Measurements from ENCODE around the gene AK2.
"Not testable (repeated sequence)": the region's sequence is repeated elsewhere in the genome, so short reads cannot be mapped to it uniquely, and the experiment has no call there.

The AK2 gene

DNA sequence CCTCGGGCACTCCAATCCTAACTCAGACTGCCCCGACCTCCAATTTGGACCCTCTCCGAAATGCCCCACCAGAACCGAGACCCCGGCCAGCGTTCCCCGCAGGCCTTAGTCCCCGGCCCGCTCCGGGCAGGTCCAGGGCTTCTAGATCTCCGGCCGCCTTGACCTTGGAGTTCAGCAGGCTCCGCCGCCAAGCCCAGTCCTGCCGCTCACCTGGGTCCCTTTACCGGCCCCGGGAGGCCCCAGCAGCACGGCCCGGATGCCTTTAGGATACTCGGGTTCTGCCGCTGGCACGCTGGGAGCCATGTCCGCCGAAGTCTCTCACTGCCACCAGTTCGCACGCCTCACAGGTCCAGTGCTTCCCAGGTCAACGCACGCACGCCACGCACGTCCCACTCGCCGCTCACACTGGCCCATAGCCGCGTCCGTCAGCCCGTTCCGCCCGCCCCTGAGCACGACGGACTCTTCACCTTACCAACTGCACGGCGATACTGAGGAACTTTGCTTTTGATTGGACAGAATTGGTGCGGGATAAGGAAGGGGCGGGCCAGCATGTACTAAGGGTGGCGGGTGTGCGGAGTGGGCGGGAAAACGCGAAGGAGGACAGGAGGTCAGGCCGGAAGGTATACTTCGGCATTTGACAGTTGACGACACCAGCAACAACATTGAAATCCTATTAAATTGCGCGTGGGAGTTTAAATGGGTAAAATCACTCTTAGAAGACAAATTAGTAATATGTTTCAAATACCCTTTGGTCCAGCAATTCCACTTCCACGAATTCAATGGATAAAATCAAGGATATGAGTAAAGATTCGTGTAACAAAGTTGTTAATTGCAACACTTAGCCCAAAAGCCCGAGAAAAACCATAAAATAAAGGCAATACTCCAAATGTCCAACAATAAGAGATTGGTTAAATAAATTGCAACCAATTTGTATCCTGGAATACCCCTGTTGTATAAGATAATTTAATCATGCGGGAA lies at the start of gene AK2:
Gene AK2, minus strand, starts transcription at position 358 of the 978 bp plus-strand sequence. Its CDS starts 55 bp downstream, at position 303.
- DNase-seq (ENCODE audit: low read depth) = peak; percentile 82

DNA sequence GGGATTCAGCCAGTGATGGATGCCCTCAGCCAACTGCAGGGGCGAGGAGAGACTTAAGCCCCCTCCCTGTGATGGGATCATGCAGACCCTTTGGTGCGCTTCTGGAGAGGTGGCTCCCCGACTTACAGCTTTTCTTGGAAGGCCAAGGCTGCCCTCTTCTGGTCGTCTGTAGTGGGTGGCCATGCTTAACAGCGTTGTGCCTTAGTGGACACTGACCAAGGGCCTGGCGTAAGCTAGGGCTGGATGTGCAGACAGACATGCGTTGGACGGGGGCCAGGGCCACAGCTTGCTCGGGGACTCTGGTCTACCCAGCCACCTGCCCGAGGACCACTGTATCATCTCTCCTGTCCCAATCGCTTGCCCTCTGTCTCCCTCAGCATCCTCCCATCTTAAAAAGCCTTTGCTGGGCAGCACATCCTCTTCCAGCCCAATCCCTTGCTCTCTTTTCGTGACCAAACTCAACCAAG lies 49.7 kb upstream of the AK2 start:
- no peak for DNase-seq (ENCODE audit: low read depth)

DNA sequence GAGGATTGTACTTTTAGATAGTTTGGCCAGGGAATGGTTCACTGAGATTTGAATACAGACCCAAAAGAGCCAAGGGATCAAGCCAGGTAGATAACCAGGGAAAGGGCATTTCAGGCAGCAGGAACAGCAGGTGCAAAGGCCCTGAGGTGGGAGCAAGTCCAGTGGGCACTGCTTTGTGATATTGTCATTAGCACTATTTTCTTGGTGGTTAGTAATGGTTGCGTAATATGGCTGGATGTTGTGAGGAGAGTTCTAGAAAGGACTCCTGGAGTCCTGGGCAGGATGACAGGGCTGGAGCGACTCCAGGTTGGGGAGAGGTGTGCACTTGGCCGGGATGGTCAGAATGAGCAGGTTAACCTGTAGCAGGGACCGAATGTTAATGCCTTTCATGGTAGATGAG lies 48.6 kb upstream of the AK2 start:
- DNase-seq (ENCODE audit: low read depth) = no peak

DNA sequence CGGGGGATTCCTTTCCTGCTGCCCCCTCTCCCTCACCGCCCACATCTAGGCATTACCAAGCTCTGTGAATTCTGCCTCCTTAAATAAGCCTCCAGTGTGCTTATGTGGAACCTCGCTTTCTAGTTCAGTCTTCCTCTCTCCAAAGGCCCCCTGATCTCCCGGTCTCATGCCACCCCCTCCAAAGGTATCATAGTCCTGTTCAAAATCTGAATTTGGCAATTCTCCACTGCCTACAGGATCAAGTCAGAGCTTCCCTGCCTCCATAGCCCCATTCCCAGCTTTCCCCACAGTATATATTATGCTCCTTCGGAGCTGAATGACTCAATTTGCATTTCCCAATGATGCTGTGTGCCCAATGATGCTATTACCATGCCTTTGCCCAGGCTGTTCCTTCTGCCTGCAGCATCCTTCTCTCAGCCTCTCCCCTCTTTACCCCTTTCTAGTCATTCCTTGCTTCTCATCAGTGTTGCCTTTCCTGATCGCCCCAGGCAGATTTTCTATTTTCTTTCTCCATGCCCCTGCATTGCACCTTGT lies 46.0 kb upstream of the AK2 start:
- DNase-seq (ENCODE audit: low read depth) = no peak

DNA sequence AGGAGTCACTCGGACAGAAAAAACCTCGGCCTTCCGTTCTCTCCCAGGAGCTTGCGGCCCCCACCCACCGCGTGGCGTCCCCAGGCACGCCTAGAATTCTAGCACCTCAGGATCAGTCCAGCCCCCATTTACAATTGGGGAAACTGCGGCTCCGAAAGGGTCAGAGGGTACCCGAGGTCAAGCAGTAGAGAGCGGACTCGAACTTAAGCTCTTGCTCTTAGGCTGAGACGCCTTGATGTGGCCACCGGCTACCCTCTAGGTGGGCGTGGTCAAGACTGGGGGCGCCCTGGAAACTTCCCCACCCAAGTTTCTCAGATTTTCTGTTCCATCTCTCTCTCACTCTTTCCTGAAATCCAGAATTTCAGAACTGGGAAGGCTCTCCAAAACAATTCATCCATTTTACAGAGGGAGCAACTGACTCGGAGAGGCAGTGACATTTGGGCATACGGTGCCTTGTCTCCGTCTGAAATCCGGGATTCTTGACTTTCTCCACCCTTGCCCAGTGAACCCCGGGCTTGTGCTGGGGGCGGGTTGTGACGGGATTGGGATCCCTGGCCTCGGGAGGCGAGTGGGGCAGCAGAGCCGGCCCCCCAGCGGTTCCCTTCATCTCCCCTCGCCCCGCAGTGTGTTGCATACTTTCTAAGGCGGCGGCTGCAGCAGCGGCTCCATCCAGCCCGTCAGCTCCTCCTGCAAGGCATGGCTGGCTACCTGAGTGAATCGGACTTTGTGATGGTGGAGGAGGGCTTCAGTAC lies 45.0 kb upstream of the AK2 start:
- DNase-seq (ENCODE audit: low read depth) = no peak

DNA sequence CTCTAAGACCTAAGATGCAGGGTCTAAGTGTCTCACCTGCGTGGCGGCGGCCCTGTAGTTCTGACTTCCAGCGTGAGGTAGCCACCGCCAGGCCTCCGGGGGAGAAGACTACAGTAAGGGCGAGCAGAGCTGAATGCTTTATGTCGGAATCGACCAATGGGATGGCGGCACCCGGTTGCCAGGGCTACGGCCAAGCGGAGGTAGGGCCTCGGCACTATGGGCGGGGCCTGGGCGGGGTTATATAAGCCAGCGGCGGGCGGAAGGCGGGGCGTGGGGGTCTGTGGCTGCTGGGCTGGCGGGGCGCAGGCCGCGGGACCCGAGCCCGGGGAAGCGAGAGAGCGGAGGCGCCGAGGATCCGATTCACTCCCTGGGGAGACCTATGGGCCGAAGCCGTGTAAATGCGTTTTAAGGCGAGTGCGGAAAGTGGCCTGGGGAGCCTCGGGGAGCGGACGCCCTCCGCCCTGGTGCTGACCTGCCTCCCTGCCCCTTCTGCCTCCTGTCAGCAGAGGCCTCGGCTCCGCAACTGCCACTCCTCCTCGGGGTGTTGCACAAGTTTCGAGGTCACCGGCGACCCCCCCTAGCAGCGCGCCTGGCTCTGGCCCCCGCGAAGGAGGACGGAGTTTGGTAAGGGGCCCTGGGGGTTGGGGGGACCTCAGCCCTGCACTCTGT lies 44.3 kb upstream of the AK2 start, which contains the start of gene AZIN2:
Gene AZIN2, plus strand, starts transcription at position 269 of the 669 bp plus-strand sequence. CDS start 1,097 bp downstream, outside the sequence.
- DNase-seq (ENCODE audit: low read depth) = peak; percentile 96

DNA sequence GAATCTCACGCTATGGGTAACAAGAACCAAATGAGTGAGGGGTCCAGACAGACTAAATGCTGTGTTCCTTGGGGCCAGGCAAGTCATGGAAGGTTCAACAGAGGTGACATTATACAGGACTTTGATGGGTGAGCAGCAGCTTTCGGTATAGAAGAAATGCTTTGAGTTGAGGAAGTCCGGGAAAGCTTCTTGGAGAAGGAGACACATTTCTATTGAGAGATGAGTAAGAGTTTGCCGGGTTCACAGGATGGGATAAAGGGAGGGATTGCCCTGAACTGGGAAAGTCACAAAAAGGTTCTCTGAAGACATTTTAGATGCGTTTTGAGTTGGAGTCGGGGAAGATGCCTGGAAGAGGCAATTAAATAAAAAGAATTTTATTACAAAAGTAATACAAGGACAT lies 43.7 kb upstream of the AK2 start:
- DNase-seq (ENCODE audit: low read depth) = no peak

DNA sequence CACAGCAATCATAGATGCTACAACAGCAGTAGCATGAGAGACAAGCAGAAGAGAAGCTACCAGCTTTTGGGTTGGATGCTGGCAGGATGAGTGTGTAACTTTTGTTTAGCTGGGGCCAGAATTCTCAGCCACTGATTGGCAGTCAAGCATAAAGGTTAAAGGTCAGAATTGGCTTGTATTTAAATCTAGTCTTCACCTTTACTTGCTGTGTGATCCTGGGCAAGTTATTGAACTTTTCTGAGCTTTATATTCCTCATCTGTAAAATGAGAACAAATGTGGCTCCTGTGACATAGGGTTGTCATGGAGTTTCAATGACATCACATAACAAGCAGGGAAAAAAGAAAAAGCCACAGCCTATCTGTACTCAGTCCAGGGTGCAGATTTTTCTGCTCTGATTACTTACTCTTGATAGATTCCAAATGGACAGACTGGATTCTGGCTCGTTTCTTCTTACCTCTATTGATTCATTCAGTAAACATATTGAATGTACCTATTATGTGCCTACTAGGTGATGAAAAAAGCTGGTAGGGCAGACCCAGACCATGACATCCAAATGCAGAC lies 41.4 kb upstream of the AK2 start:
- DNase-seq (ENCODE audit: low read depth) = no peak

DNA sequence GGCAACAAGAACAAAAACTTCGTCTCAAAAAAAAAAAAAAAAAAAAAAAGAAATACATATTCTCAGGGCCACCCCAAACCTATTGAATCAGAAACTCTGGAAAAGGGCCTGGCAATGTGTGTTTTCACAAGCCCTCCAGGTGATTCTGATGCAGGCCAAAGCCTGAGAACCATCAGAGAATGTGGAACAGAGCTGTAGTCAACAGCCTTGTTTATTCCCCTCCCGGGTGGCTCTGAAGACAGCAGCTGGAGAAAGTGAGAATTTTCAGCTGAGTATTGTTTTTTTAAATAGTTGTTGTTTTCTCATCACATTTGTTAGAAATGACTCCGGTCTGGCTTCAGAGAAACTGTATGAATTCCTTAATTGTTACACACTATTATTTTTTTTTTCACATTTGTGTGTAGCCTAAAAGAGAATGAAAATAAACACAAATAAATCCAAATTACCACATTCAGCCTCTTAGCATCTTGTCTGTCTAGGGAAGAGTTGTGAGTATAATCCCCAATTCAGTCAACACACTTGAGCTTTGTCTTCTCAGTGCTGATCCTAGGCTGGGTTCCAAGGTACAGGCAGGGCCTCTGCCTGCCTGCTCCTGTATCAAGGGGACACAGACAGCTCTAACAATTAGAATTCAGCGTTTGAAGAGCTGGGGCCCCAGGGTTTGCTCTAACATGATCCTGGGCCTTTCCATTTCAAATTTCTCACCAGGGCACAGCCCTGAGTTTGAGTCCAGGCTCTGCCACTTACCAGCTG lies 37.7 kb upstream of the AK2 start:
- no peak for DNase-seq (ENCODE audit: low read depth)

DNA sequence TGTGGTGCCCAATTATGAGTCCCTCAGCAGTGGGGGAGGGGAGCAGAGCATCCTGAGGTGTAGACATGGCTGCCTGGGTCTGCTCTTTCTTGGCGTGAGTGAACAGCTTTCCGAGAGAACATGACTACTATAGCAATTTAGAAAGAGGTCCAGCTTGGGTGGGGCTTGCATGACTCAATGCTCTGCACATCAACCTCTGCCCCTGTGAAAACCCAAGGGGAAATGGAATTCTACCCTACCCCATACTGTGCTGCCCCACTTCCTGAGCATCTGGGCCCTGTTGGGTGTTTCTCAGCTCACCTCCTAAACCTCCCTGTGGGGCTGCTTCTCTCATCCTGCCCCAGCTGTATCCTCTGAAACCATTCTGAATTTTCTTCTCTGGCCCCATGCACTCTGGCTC lies 36.0 kb upstream of the AK2 start:
- no peak for DNase-seq (ENCODE audit: low read depth)

DNA sequence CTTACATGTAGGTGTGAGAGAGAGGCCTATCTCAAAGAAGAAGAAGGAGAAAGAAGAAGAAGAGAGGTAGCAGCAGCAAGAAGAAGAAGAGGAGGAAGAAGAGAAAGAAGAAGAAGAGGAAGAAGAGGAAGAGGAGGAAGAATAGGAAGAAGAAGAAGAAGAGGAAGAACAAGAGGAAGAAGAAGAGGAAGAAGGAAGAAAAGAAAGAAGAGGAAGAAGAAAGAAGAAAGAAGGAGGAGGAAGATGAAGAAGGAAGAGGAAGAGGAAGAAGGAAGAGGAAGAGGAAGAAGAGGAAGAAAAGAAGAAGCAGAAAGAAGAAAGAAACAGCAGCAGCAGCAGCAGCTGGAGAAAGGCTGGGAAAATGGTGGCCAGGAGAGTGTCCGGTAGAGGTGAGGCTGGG lies 33.9 kb upstream of the AK2 start:
- no peak for DNase-seq (ENCODE audit: low read depth)

DNA sequence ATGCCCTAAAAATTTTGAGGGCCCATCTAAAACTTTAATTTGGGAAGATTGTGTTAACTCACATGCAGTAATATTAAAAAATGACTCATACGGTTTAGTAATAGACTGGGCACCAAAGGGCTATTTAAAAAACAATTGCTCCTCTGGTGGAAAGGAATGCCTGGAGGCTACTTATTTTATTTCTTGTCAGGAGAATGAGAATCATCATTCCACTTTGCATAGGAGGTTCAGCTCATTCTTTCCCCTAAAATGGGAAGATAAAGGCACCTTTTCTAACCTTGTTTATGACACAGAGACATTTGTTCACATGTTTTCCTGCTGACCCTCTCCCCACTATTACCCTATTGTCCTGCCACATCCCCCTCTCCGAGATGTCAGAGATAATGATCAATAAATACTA lies 31.4 kb upstream of the AK2 start:
- not testable (repeated sequence) for DNase-seq (ENCODE audit: low read depth)

DNA sequence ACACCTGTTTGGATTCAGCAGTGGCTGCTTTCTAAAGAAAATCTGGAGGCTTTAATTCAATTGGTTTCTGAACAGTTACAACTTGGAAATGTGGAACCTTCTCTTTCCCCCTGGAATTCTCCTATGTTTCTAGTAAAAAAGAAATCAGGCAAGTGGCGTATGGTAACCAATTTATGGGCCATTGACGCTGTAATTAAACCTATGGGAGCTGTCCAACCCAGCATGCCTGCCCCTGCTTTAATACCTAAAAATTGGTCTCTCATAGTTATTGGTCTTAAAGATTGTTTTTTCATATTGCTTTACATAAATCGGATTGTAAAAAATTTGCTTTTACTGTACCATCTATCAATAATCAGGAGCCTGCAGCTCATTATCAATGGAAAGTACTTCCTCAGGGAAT lies 29.8 kb upstream of the AK2 start:
- not testable (repeated sequence) for DNase-seq (ENCODE audit: low read depth)

DNA sequence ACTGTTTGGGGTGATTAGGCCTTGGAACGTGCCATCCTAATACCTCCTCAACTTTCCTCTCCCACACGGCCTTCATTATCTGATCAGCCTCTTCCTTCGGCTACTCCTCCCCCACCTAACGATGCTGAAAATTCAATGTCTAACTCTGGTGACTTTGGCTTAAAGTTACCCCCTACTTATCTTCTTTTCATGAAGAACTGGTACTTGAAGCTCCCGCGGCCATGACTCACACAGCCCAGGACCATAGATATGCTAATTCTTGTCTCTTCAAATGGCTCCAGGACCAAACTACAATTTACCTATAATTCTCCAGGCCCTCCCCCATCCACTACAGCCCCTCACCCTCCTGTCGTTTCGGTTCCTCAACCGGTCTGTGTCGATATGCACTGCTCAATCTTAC lies 28.6 kb upstream of the AK2 start:
- DNase-seq (ENCODE audit: low read depth) = no peak

DNA sequence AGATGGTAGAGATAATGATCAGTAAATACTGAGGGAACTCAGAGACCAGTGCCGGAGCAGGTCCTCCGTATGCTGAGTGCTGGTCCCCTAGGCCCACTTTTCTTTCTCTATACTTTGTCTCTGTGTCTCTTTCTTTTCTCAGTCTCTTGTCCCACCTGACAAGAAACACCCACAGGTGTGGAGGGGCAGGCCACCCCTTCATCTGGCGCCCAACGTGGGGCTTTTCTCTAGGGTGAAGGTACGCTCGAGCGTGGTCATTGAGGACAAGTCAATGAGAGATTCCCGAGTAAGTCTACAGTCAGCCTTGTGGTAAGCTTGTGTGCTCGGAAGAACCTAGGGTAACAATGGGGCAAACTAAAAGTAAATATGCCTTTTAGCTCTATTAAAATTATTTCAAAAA lies 27.6 kb upstream of the AK2 start:
- not testable (repeated sequence) for DNase-seq (ENCODE audit: low read depth)

DNA sequence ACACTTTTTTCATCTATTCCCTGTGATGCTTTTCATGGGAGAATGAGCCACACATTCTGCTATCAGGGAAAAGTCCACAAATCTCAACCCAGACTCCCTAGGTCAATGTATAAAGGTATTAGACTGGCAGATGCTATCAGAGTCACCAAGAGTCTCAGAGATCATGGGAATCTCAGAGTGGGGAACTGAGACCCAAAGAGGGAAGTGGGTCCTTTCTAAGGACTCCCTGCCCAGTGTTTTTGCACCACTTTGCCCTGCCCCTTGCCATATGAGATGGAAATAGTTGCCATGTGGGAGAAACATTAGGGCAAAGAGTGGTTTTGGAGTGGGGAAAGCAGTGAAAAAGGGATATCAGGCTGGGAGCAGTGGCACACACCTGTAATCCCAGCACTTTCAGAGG lies 25.2 kb upstream of the AK2 start:
- DNase-seq (ENCODE audit: low read depth) = no peak

DNA sequence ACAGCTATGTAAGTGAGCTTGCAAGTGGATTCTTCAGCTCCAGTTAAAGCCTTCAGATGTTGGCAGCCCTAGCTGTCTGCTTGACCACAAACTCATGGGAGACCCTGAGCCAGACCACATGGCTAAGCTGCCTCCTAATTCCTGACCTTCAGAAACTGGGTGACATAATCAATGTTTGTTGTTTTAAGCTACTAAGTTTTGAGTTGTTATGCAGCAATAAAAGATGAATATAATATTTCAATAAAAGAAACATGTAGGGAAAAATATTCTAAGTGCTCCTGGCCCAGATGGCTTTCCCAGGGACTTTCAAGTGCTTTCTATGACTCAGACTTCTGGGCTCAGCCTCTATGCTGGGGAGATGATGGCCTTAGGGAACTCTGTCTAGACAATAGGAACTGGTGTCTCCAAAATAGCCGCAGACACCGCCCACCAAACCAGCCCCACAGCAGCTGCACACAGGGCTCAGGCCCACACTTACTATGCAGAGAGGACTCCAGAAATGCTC lies 23.9 kb upstream of the AK2 start:
- DNase-seq (ENCODE audit: low read depth) = no peak

DNA sequence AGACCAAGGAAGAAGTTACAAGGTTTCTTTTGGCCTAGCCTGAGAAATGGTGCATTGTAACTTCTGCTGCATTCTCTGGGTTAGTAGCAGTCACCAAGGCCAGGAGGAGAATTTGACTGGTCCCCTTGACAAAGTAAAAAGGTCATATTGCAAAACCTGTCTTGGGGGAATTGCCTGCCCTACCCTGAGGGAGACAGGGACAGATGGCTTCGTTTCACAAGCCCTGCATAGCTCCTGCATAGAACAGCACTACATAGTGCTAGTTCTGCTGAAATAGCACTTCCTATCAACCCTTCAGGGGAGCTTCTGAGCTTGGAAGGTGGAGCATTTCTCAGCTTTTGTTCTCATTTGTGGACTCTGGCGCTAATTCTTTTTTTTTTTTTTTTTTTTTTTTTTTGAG lies 20.4 kb upstream of the AK2 start:
- no peak for DNase-seq (ENCODE audit: low read depth)

DNA sequence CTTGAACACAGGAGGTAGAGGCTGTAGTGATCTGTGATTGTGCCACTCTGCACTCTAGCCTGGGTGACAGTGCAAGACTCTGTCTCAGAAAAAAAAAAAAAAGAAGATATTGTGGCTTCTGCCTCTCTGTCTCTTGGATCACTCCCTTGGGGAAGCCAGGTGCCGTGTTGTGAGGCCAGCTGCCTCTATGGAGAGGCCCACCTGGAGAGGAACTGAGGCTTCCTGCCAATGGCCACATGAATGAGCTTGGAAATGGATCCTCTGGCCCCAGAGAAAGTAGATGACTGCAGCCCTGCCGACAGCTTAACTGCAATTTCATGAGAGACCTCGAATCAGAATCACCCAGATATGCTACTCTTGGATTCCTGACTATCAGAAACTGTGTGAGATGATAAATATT lies 19.7 kb upstream of the AK2 start:
- no peak for DNase-seq (ENCODE audit: low read depth)

DNA sequence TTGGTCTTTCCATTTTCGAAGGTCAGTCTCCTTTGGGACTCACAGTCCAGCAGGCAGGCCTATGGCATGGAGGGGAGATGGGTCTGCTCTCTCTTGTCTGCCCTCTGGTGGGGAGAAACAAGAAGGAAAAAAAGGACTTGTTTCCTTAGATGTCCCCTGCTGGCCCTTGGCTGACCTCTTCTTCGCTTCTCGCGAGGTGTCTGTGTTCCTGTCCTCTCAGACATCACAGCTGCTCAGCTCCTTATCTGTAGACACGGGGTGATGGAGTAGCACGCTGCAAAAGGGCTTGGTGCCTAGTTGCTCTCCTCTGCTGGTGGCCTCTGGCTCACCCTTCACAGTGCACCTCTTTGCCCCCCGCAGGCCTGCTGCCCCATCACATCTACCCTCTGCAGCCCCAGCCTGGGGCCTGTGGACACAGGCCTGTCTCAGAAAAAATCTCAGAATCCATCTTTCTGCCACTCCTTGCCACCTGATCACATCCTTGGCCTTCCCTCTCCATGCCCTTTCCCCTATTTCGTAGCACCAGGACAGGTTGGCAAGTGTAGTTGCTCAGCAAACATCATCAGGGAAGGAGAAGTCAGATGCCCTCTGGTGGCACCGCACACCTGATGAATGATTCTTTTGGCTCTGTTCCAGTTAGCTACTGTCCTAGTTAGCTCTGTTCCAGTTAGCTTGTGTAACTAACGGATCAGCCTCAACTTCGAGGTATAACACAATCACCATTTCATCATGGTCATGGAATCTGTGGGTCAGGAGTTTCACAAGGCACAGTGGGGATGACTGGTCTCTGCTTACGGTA lies 18.7 kb upstream of the AK2 start:
- no peak for DNase-seq (ENCODE audit: low read depth)
